NCI-H510A treated with DMSO at 0.1 percent for 48 hours (cell line): ENCODE measurements around the gene RAB4B.
"Not testable (repeated sequence)": the region's sequence is repeated elsewhere in the genome, so short reads cannot be mapped to it uniquely, and the experiment has no call there.

Experiments
- DNase-seq: peaks from one replicate; lab custom pipeline; 2025; lab: John Stamatoyannopoulos, UW

RAB4B gene

GRCh38 chr19:40750874-40751537, 27.0 kb upstream of the RAB4B start, which contains the start of gene SNRPA:
Gene SNRPA (plus strand): TSS chr19:40751203. CDS start chr19:40751409, 206 bp downstream.
- peak; percentile 96 for DNase-seq

- DNase-seq: no peak
These were observed 25.7 kb upstream of the RAB4B start for GRCh38 chr19:40752257-40752781.

DNA sequence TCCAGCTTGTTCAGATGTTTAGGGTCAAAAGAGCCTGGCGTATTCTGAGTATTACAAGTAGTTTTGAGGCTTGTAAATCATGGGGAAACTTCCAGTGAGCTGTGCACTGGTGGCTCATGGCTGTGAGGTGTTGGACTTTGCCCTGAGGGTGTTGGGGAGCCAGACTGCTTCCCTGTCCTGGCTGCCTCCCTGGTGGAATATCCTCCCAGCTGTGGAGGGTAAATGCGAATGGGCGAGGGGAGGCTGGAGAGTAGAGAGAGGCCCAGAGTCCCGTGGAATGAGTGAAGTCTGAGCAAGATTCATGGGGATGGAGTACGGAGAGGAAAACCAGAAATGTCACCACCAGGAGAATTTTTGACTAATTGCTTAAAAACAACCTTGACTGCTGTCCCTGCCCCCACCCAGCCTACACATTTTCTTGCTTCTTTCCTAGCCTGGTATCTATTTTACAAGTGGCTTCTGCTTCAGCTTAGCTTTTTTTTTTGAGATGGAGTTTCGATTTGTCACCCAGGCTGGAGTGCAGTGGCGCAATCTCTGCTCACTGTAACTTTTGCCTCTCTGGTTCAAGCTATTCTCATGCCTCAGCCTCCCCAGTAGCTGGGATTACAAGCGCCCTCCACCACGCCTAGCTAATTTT, 23.3 kb upstream of the RAB4B start:
- DNase-seq: no peak

- no peak for DNase-seq
These were observed 22.8 kb upstream of the RAB4B start for GRCh38 chr19:40755248-40755624.

- DNase-seq: no peak
These were observed 22.3 kb upstream of the RAB4B start for GRCh38 chr19:40755791-40756190.

GRCh38 chr19:40756502-40757110, 21.4 kb upstream of the RAB4B start:
- DNase-seq: no peak

DNA sequence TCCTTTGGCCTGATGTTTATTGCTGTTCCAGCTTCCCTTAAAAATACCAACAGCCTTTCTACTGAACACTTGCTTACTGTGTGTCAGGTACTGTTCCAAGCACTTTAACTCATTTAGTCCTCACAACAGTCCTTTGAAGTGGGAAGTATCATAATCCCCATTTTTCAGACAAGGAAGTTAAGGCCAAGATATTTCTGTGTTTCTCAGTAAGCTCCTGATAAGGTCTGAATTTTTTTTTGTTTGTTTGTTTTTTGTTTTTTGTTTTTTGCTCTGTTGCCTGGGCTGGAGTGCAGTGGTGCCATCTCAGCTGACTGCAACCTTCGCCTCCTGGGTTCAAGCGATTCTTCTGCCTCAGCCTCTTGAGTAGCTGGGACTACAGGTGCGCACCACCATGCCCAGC, 19.6 kb upstream of the RAB4B start:
- DNase-seq: no peak

- DNase-seq: no peak
These were observed 18.7 kb upstream of the RAB4B start for GRCh38 chr19:40759352-40759751.

- no peak for DNase-seq
These were observed 15.1 kb upstream of the RAB4B start for GRCh38 chr19:40762754-40763470.

GRCh38 chr19:40763526-40763925, 14.5 kb upstream of the RAB4B start:
- no peak for DNase-seq

- no peak for DNase-seq
These were observed 14.1 kb upstream of the RAB4B start for GRCh38 chr19:40763963-40764362.

GRCh38 chr19:40766385-40766784, 11.7 kb upstream of the RAB4B start:
- DNase-seq: not testable (repeated sequence)

- DNase-seq: no peak
These were observed 9.2 kb upstream of the RAB4B start for GRCh38 chr19:40768869-40769268.

GRCh38 chr19:40771101-40771862, 6.8 kb upstream of the RAB4B start:
- DNase-seq: not testable (repeated sequence)

DNA sequence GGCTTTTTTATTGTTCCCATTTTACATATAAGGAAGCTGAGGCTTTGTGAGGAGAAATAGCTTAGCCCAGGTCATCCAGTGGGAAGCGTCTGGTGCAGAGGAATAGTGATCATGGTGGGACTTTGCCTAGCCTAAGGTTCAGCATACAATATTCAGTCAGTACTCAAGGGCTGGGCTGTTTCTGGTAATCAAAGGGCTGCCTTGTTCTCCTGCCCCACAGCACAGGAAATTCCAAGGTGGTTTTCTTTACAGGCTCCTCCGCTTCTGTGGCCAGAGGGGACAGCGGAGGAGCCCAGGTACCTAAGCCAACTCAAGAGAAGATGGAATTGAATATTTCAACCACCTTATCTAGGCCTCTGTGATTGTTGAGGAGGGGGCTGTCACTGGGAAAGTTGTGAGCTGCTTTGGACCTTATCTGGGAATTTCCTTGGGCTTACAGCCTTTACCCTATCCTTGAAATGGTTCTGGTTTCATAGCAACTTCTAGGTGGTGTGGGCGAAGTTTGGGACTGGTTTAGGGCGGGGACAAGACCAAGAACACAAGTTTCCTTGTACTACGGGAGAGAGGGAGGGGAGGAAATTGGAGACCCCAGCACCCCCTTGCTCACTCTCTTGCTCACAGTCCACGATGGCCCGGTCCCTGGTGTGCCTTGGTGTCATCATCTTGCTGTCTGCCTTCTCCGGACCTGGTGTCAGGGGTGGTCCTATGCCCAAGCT, 3.0 kb upstream of the RAB4B start, which contains the start of gene MIA:
MIA (plus strand) TSS at position 606 of the 716 bp plus-strand sequence; CDS start at position 628, 22 bp downstream.
- no peak for DNase-seq

DNA sequence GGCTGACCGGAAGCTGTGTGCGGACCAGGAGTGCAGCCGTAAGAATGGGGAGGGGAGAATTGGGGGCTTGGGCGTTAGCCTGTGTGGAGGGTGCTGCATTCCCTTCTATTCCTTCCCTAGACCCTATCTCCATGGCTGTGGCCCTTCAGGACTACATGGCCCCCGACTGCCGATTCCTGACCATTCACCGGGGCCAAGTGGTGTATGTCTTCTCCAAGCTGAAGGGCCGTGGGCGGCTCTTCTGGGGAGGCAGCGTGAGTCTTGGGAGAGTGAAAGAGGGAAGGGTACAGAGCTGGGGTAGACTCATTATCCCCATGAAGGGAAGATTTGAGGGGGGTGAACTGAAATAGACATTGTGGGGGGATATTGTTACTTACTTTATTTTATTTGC, 2.4 kb upstream of the RAB4B start:
- DNase-seq: no peak

- DNase-seq: no peak
These were observed 1.7 kb upstream of the RAB4B start for GRCh38 chr19:40776364-40776763.

DNA sequence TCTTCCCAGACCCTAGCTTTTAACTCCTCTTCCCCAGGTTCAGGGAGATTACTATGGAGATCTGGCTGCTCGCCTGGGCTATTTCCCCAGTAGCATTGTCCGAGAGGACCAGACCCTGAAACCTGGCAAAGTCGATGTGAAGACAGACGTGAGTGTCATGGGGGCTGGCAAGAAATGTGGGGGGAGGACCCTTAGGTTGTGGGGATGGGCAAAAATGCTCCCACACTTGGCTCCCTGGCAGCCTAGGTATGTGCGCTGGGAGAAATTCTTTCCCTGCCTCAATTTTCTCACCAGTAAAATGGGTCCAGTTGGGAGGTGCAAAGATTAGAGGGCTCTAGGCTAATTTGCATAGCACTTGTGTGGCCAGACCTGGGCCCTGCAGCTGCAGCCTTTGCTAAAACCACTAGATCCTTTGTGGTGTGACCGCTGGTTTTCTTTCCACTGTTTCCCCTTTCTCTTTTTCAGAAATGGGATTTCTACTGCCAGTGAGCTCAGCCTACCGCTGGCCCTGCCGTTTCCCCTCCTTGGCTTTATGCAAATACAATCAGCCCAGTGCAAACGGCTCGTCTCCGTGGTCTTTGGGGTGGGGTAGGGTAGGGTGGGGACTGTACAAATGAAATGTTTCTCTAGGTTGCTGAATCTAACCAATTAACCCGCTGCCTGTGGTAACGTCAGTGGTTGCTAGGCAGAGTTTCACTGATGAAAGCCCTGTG, 959 bp upstream of the RAB4B start:
- DNase-seq: peak; percentile 87

DNA sequence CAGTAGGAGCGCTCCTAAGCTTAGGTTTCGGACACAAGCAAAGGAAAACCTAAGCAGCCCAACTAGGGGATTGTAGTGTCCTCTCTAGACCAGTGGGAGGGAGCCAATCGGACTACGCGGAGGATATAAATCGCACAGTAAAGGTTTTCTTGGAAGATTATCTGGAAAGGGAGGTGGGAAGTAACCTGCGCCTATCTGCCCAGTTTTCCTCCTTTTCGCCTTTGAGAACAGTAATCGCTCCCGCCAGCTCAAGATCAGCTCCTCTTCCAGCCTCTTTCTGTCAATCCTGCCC, 456 bp upstream of the RAB4B start:
- DNase-seq: no peak

DNA sequence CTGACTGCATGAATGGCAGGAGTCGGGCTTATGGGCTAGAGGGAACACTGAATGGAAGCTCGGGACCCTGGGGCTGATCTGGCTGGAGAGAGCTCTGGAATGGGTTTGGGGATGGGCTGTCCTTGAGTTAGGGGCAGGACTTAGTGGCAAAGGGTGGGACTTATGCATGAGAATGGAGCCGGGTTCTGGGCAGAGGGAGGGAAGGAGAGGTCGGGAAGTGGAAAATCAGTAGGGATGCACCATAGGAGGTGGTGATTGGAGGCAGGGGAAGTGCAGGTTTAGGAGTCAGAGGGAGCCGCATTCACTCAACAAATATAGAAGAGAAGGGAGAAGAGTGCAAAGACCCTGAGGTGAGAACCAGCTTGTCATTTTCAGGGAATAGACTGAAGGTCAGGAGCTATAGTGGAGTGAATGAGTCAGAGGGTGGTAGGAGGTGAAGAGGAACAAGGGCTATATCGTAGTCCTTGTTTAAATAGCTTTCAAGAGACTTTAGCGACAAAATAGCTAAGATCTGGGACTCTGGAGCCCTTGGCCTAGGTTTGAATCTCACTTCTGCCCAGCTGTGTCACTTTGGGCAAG, 748 bp downstream of the RAB4B start:
- DNase-seq: no peak
